Hepatic stellate cell (primary cell): ENCODE data around the gene BCAT1.

Source experiments
- DNase-seq: peaks from one replicate; pipeline ENCODE4 v3.0.0; 2011; ENCODE audit warnings: low spot score

The BCAT1 gene

GRCh38 chr12:24948757-24949722, at the start of gene BCAT1:
BCAT1 (minus strand) TSS chr12:24949101; CDS start chr12:24948932, 169 bp downstream.
- DNase-seq, result peak; percentile 81

- peak; percentile 49 for DNase-seq
Measured at GRCh38 chr12:24997970-24998582, 49.2 kb upstream of the BCAT1 start.

DNA sequence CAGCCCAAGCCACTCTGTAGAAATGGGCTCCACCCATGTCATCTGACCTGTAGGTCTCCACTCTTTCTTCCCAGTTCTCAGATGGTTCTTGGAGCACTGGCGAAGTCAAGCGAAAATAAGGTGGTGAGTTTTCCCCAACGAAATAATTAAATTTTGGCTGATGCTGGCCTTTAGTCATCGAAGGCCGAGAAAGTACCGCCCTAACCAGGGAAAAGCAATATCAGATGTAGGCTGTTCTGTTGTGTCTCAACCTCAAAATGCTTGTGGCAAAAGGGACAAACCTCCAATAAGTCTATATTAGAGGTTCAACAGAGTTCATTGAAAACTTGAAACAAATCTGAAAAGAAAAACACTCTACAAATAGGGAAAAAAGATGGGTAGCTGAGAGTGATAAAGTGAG, 48.6 kb upstream of the BCAT1 start:
- DNase-seq, result no peak

GRCh38 chr12:24996820-24997219, 47.9 kb upstream of the BCAT1 start:
- no peak for DNase-seq

GRCh38 chr12:24996102-24996797, 47.3 kb upstream of the BCAT1 start:
- DNase-seq, result no peak

- DNase-seq, result no peak
Measured at GRCh38 chr12:24993793-24994192, 44.9 kb upstream of the BCAT1 start.

DNA sequence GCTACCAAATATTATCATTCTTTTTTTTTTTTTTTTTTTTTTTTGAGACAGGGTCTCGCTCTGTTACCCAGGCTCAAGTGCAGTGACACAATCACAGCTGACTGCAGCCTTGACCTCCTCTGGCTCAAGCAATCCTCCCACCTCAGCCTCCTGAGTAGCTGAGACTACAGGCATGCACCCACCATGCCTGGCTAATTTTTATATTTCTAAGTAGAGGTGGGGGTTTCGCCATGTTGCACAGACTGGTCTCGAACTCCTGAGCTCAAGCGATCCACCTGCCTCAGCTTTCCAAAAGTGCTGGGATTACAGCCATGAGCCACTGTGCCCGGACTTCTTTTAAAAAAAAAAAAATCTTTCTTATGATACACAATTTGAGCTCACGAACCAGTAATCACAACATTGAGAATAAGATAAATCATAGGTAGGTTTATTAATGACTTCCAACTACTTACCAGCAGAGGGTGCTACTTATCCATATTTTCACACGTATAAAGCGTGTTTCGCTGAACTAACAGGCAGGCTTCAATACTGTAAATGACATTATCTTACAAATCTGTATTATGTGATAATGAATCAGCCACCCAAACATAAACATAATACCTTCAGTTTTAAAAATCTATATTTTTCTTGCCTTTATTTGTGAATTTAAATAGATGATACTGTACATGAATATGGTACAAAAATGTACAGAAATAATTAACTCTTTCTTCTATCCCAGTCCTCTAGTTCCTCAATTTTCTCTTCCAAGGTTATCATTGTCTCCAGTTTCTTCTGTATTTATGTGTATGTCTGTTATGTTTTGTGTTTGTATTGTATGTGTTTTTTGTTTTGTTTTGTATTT, 42.5 kb upstream of the BCAT1 start:
- DNase-seq, result peak; percentile 47

DNA sequence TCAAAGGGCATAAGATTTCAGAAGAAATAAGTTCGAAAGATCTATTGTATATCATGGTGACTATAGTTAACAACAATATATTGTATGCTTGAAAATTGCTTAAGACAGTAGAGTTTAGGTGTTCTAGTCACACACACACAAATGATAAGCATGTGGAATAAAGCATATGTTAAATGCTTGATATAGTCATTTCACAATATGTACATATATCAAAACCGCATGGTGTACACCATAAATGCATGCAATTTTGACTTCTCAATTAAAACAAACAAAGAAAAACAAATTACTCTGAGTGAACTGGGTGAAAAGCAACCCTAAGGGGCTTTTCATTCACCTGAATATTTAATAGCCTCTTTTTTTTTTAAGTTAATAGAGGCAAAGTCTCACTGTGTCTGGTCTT, 40.3 kb upstream of the BCAT1 start:
- no peak for DNase-seq

- DNase-seq, result no peak
Measured at GRCh38 chr12:24982250-24982649, 33.3 kb upstream of the BCAT1 start.

DNA sequence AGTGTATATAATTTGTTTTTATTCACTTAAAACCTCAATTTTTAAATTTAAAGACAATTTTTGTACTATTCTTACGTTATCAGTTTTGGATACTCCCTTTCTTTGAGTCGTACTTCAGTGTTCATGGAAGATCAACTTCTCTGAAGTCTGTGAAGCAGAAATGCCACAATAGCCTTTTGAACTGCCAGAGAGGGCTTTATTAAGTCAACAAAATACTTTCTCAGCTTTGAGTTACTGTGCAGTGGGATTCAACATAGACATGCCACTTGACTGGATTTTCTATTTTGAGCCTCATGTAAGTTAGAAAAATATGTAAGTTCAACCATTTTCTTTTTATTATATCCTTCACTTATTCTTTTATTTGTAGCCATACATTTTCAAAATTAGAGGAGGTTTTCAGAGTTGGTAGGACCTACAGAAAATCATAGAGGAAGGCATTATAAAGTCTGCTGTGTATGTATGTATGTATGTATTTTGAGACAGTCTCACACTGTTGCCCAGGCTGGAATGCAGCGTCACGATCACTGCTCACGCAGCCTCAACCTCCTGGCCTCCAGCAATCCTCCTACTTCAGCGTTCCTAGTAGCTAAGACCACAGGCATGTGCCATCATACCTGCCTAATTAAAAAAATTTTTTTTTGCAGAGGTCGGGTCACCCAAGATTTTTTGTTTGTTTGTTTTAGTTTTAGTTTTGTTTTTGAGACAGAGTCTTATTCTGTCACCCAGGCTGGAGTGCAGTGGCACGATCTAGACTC, 31.3 kb upstream of the BCAT1 start:
- DNase-seq, result no peak

DNA sequence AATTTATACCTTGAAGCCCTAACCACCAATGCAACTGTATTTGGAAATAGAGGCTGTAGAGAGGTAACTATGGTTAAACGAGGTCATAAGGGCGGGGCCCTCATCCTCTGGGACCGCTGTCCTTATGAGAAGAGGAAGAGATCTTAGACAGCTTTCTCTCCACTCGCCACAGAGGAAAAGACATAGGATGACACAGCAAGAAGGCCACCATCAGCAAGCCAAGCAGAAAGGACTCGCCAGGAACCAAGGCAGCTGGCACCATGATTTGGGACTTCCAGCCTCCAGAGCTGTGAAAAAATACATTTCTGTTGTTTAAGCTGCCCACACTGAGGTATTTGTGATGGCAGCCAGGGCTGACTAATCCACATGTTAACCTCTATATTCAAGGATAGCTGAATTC, 30.4 kb upstream of the BCAT1 start:
- no peak for DNase-seq

- no peak for DNase-seq
Measured at GRCh38 chr12:24977711-24978110, 28.8 kb upstream of the BCAT1 start.

GRCh38 chr12:24977060-24977459, 28.2 kb upstream of the BCAT1 start:
- no peak for DNase-seq

GRCh38 chr12:24975425-24975824, 26.5 kb upstream of the BCAT1 start:
- no peak for DNase-seq

GRCh38 chr12:24974216-24974615, 25.3 kb upstream of the BCAT1 start:
- DNase-seq, result no peak

DNA sequence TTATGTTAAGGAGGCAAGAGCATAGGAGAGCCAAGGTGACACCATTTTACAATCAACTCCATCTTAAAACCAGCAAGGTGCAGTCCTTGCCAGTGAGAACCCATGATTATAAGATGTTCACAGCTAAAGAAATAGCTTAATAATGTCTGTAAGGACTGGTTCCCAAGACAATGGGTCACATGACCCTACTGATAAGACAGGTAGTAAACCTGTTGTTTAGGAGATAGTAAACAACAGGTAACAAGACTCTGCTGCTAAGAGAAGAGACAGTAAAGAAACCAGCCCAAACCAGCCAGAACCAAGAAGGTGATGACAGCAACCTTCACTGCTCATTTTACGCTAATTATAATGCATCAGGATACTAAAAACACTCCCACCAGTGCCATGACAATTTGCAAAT, 23.2 kb upstream of the BCAT1 start:
- DNase-seq, result no peak

GRCh38 chr12:24970177-24970576, 21.3 kb upstream of the BCAT1 start:
- no peak for DNase-seq

DNA sequence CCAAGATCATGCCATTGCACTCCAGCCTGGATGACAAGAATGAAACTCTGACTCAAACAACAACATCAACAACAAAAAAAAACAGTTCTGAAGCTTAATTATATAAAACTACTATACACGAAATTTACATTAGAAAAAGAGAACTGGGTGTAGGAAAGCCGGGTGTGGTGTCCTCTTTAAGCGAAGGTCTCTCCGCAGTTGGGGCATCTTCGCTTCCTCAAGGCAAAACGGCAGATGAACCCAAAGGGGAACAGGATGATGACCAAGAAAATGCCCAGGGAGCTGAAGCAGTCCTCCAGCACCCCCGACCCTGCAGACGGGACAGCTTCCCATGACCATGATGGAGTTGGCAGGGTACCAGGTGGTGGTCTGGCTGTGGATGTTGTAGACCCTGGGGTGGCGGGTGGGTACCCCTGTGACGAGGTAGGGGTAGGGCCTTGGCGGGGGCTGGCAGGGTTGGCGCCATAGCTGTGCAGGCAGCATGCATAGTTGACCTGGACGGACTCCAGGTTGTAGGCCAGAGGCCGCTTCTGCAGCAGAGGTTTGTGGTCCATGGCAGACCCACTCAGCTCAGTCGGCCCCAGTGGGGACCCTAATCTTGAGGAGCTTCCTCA, 18.2 kb upstream of the BCAT1 start:
- DNase-seq, result no peak

- DNase-seq, result no peak
Measured at GRCh38 chr12:24964342-24964741, 15.4 kb upstream of the BCAT1 start.

- peak; percentile 51 for DNase-seq
Measured at GRCh38 chr12:24960222-24960855, 11.4 kb upstream of the BCAT1 start.
